Peyer's patch (tissue), 4 donors: ENCODE measurements around the gene CDCA4.

Experiments
- POLR2A ChIP-seq, 2 donors: fragments of 450-650 bp; IDR thresholded peaks; one replicate each; pipeline ENCODE4 v1.5.1; 2017; ENCODE audit warnings: antibody characterized with exemption in 2 of 2, mild to moderate bottlenecking in 2 of 2, moderate library complexity in 2 of 2
- TF ChIP-seq, protein P1 (sequence below), 6 experiments: fragments of 450-650 bp in 4 of 6; fragments of 200-600 bp in 2 of 6; sonication (generic) in 1 of 6; IDR thresholded peaks; one replicate each; pipeline ENCODE4 v1.5.1; 2017 to 2019; ENCODE audit warnings: antibody characterized with exemption in 6 of 6, mild to moderate bottlenecking in 3 of 6, moderate library complexity in 1 of 6

- TF ChIP-seq, protein P1, sequence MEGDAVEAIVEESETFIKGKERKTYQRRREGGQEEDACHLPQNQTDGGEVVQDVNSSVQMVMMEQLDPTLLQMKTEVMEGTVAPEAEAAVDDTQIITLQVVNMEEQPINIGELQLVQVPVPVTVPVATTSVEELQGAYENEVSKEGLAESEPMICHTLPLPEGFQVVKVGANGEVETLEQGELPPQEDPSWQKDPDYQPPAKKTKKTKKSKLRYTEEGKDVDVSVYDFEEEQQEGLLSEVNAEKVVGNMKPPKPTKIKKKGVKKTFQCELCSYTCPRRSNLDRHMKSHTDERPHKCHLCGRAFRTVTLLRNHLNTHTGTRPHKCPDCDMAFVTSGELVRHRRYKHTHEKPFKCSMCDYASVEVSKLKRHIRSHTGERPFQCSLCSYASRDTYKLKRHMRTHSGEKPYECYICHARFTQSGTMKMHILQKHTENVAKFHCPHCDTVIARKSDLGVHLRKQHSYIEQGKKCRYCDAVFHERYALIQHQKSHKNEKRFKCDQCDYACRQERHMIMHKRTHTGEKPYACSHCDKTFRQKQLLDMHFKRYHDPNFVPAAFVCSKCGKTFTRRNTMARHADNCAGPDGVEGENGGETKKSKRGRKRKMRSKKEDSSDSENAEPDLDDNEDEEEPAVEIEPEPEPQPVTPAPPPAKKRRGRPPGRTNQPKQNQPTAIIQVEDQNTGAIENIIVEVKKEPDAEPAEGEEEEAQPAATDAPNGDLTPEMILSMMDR (IDR thresholded peaks at IDR 0.05), result no peak
- no peak for TF ChIP-seq POLR2A (IDR thresholded peaks at IDR 0.05)
Measured at GRCh38 chr14:105061428-105062047, 40.7 kb upstream of the CDCA4 start.
